GM12865 (cell line): ENCODE results near the gene SLC18A2.
"Not testable (repeated sequence)": the region's sequence is repeated elsewhere in the genome, so short reads cannot be mapped to it uniquely, and the experiment has no call there.

Experiments
- DNase-seq: peaks from one replicate; pipeline ENCODE4 v3.0.0; 2010; ENCODE audit warnings: low read depth
- H3K4me3 ChIP-seq: 2 replicates; pipeline ENCODE4 v1.5.1; 2011; ENCODE audit warnings: mild to moderate bottlenecking, low read depth, low read length, control low read depth
- CTCF ChIP-seq: IDR thresholded peaks from 2 replicates; pipeline ENCODE4 v1.5.1; 2011; ENCODE audit warnings: low read length, control low read depth, low read depth, inconsistent platforms; ENCODE audit not compliant: insufficient read depth; ENCODE audit errors: missing control alignments

SLC18A2 gene

GRCh38 chr10:117294735-117295134 lies 53.8 kb downstream of the SLC18A2 start:
- no peak overlapping the region for H3K4me3 ChIP-seq
- DNase-seq = no peak
- TF ChIP-seq CTCF = no peak

GRCh38 chr10:117298219-117298618 lies 57.3 kb downstream of the SLC18A2 start:
- no peak for TF ChIP-seq CTCF
- no peak overlapping the region for H3K4me3 ChIP-seq
- DNase-seq = no peak

GRCh38 chr10:117299435-117299834 lies 58.5 kb downstream of the SLC18A2 start:
- no peak for DNase-seq
- no peak overlapping the region for H3K4me3 ChIP-seq
- TF ChIP-seq CTCF = no peak

- TF ChIP-seq CTCF = no peak
Measured at GRCh38 chr10:117300671-117301070, 59.8 kb downstream of the SLC18A2 start.

GRCh38 chr10:117303451-117303850 lies 62.5 kb downstream of the SLC18A2 start:
- H3K4me3 ChIP-seq, DNase-seq: not testable (repeated sequence)

More at GRCh38 chr10:117300671-117301070, 59.8 kb downstream of the SLC18A2 start:
- no peak overlapping the region for H3K4me3 ChIP-seq
- DNase-seq = no peak

- no peak for DNase-seq
- no peak for TF ChIP-seq CTCF
- no peak overlapping the region for H3K4me3 ChIP-seq
Measured at GRCh38 chr10:117306674-117307073, 65.8 kb downstream of the SLC18A2 start.

- no peak for TF ChIP-seq CTCF
- no peak for DNase-seq
- no peak overlapping the region for H3K4me3 ChIP-seq
Measured at GRCh38 chr10:117311261-117311660, 70.3 kb downstream of the SLC18A2 start.
